KMS-11 (cell line): ENCODE measurements around the gene GTF3C4.

Experiments
- H2AFZ ChIP-seq: fragments of 200-600 bp; sonication (generic); 2 replicates; pipeline ENCODE4 v1.6.1; 2016; ENCODE audit warnings: antibody characterized with exemption, mixed run types, low read depth
- H3K27ac ChIP-seq: fragments of 200-600 bp; sonication (generic); 2 replicates; pipeline ENCODE4 v1.6.1; 2016; ENCODE audit warnings: mild to moderate bottlenecking, mixed run types
- H3K27me3 ChIP-seq: fragments of 200-600 bp; sonication (generic); 2 replicates; pipeline ENCODE4 v1.6.1; 2017; ENCODE audit warnings: mild to moderate bottlenecking, low read depth, mixed run types, moderate library complexity; ENCODE audit not compliant: insufficient read depth
- H3K36me3 ChIP-seq: fragments of 200-600 bp; sonication (generic); 2 replicates; pipeline ENCODE4 v1.6.1; 2017; ENCODE audit warnings: mild to moderate bottlenecking, mixed run types; ENCODE audit not compliant: insufficient read depth
- H3K4me1 ChIP-seq: fragments of 200-600 bp; sonication (generic); 2 replicates; pipeline ENCODE4 v1.6.1; 2016; ENCODE audit warnings: mild to moderate bottlenecking, low read depth, mixed run types; ENCODE audit not compliant: poor library complexity, severe bottlenecking
- H3K4me2 ChIP-seq: fragments of 200-600 bp; sonication (generic); 2 replicates; pipeline ENCODE4 v1.7.0; 2016; ENCODE audit warnings: mild to moderate bottlenecking, mixed run types
- H3K4me3 ChIP-seq: fragments of 200-600 bp; sonication (generic); IDR thresholded peaks from 2 replicates; pipeline ENCODE4 v1.6.1; 2017; ENCODE audit warnings: low read depth, low read length, mixed read lengths; ENCODE audit not compliant: insufficient read depth
- H3K79me2 ChIP-seq: fragments of 200-600 bp; sonication (generic); 2 replicates; pipeline ENCODE4 v1.6.1; 2016; ENCODE audit warnings: low read depth, mixed run types; ENCODE audit not compliant: insufficient read depth
- H3K9ac ChIP-seq: fragments of 200-600 bp; sonication (generic); 2 replicates; pipeline ENCODE4 v1.6.1; 2016; ENCODE audit warnings: mild to moderate bottlenecking, mixed run types
- H4K20me1 ChIP-seq: fragments of 200-600 bp; sonication (generic); 2 replicates; pipeline ENCODE4 v1.6.1; 2016; ENCODE audit warnings: mild to moderate bottlenecking, mixed run types; ENCODE audit not compliant: insufficient read depth
- CTCF ChIP-seq: fragments of 200-600 bp; sonication (generic); conservative IDR thresholded peaks from 2 replicates; pipeline ENCODE4 v1.6.1; 2017; ENCODE audit warnings: low read depth, mild to moderate bottlenecking, antibody characterized with exemption, low read length, moderate library complexity, mixed read lengths

GTF3C4 gene

GRCh38 chr9:132699956-132700355 lies 29.7 kb downstream of the GTF3C4 start:
- Histone ChIP-seq H3K27me3 (no peaks in the 10 kb centered on the region), H4K20me1 (no peaks in the 10 kb centered on the region), H3K4me1 (no peaks in the 10 kb centered on the region), H3K9ac (no peak overlapping the region), H3K4me3 (no peak overlapping the region), H3K79me2 (no peaks in the 10 kb centered on the region), H3K27ac (no peak overlapping the region), H2AFZ (no peak overlapping the region), H3K36me3 (no peaks in the 10 kb centered on the region; the same call in 1 of the 2 replicates), H3K4me2 (no peak overlapping the region)
- no peak for TF ChIP-seq CTCF

- Histone ChIP-seq H3K36me3 (no peaks in the 10 kb centered on the region; the same call in 1 of the 2 replicates), H4K20me1 (no peaks in the 10 kb centered on the region), H3K79me2 (no peaks in the 10 kb centered on the region), H3K27ac (no peak overlapping the region), H3K4me1 (no peaks in the 10 kb centered on the region), H2AFZ (no peak overlapping the region), H3K4me3 (no peak overlapping the region), H3K27me3 (no peaks in the 10 kb centered on the region), H3K4me2 (no peak overlapping the region), H3K9ac (no peak overlapping the region)
- TF ChIP-seq CTCF: no peak
Observed at GRCh38 chr9:132702254-132702653, 32.0 kb downstream of the GTF3C4 start.

DNA sequence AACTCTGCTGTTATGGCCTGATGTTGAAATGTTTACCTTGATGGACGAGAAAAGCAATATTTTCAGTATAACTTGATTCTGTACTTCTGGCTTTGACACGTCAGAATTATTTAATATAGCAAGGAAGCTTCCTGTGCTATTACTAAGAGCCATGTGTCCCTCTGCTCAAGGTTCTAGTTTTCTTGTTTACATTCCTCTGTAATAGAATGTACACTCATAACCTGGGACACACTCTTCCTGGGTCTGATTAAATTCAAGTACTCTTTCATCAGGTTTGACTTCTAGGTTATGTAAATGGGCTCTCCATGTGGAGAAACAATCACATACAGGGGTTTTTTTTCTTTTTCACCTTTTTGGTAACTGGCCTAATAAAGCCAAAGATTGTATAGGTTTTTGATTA lies 33.1 kb downstream of the GTF3C4 start:
- H4K20me1 ChIP-seq: no peaks in the 10 kb centered on the region
- no peak overlapping the region for H2AFZ ChIP-seq

GRCh38 chr9:132708239-132708638 lies 38.0 kb downstream of the GTF3C4 start:
- Histone ChIP-seq H3K4me2 (no peak overlapping the region), H3K4me1 (no peaks in the 10 kb centered on the region), H3K9ac (no peak overlapping the region), H3K27me3 (no peaks in the 10 kb centered on the region), H3K79me2 (no peaks in the 10 kb centered on the region), H3K36me3 (no peaks in the 10 kb centered on the region), H4K20me1 (no peaks in the 10 kb centered on the region), H2AFZ (no peak overlapping the region), H3K27ac (no peak overlapping the region), H3K4me3 (no peak overlapping the region)
- no peak for TF ChIP-seq CTCF

More for the DNA sequence above, 33.1 kb downstream of the GTF3C4 start:
- H3K4me2 ChIP-seq: no peak overlapping the region
- no peaks in the 10 kb centered on the region; the same call in 1 of the 2 replicates for H3K36me3 ChIP-seq
- H3K9ac ChIP-seq: no peak overlapping the region
- H3K79me2 ChIP-seq: no peaks in the 10 kb centered on the region
- TF ChIP-seq CTCF: no peak
- H3K27me3 ChIP-seq: no peaks in the 10 kb centered on the region
- H3K27ac ChIP-seq: no peak overlapping the region
- H3K4me1 ChIP-seq: no peaks in the 10 kb centered on the region
- no peak overlapping the region for H3K4me3 ChIP-seq
